ENCODE results near the gene CFDP1. TPM values are rescaled to one million over a fixed set of nuclear protein-coding genes. Genes with fewer than 3 reads are reported as not detected.

Gene CFDP1
- total and polyA plus RNA-seq, 2 donors (not counting 1 experiment from before 2014, with no cell fraction given), result 6.3 to 42.8 TPM

DNA sequence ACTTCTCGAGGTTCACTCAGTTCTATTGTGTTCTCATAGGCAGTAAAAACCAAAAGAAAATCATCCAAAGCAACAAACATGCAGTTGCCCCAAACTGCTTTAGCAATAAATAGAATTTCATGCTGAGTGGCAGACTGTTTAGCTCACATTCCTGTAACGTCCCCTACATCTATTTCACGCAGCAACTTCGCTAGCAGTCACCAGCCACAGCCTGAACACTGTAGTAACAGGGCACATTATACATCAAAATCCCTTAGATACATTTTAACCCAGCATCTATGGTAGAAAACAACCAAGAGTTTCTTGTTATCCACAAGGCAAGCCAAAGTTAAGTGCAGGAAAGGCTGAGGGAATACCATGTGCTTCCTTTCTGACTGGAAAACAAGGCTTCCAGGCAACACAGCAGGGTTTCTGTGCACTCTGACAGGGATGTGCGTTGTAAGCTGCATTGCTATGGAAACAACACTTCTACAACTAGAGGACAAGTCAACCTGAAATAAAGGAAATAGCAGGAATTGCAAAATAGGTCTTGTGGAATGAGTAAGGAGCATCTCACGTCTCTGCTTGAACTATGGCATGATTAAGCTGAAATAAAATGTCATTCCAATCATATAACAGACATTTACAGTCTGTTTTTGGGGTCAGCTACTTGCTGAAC lies 55.4 kb downstream of the CFDP1 start:
- ATAC-seq (ENCODE audit: low read depth), result no peak
- intact Hi-C loops (cut with micrococcal nuclease), result no loop called here
- CTCF ChIA-PET, result interaction anchor here (1.2 to 2.0 kb wide), 2 partner anchors 8 to 178 kb away, joined by 4 to 5 read pairs; no protein-coding TSS in a partner anchor
- Mint-ChIP-seq H3K27ac (no peak overlapping the region), H3K27me3 (peaks cover 79% of the 10 kb centered on the region), H3K9me3 (ENCODE audit: insufficient read depth) (no peaks in the 10 kb centered on the region), H3K4me3 (no peak overlapping the region), H3K4me1 (peaks cover 27% of the 10 kb centered on the region)
- no peaks in the 10 kb centered on the region for H3K9me3 ChIP-seq (ENCODE audit: control extremely low read depth in 1 of 3, control insufficient read depth in 2 of 3, insufficient read depth in 1 of 3, low read length in 2 of 3)
- H3K4me3 ChIP-seq (ENCODE audit: control extremely low read depth in 1 of 5, extremely low read depth in 1 of 5, insufficient read depth in 1 of 5, low read depth in 2 of 5, low read length in 4 of 5), result no peak overlapping the region
- peaks cover 23 to 39% of the 10 kb centered on the region in 2 donors for H3K4me1 ChIP-seq (ENCODE audit: control insufficient read depth in 2 of 2, insufficient read depth in 2 of 2, low read length in 2 of 2)
- H3K79me2 ChIP-seq (ENCODE audit: control insufficient read depth, insufficient read depth, low read length), result peaks cover 11% of the 10 kb centered on the region
- H3K4me2 ChIP-seq (replicated peaks; ENCODE audit: low read depth, low read length, poor library complexity, severe bottlenecking), result no peak overlapping the region
- H3K27me3 ChIP-seq (replicated peaks in 1 of 4; ENCODE audit: control extremely low read depth in 1 of 4, control insufficient read depth in 3 of 4, insufficient read depth in 4 of 4, low read length in 3 of 4), result peaks cover 10 to 84% (median 72%) of the 10 kb centered on the region in 4 experiments
- H3K27ac ChIP-seq (ENCODE audit: low read length in 2 of 2), result no peak overlapping the region
- no peak overlapping the region for H2AFZ ChIP-seq (ENCODE audit: insufficient read depth, low read depth, low read length, poor library complexity, severe bottlenecking)
- WGBS (ENCODE audit: insufficient coverage), result 96% methylated on average over 3 of the region's 6 CpGs
- DNase-seq, result no peak
- peaks cover 91% of the 10 kb centered on the region for H4K20me1 ChIP-seq (ENCODE audit: control insufficient read depth, insufficient read depth, low read length, poor library complexity, severe bottlenecking)
- POLR2A ChIA-PET, result no interaction called here
- peaks cover 6 to 12% of the 10 kb centered on the region in 2 experiments for H3K36me3 ChIP-seq (replicated peaks in 1 of 2; ENCODE audit: control extremely low read depth in 1 of 2, control insufficient read depth in 1 of 2, extremely low read depth in 1 of 2, insufficient read depth in 2 of 2, low read length in 1 of 2)
- no peak overlapping the region for H3K9ac ChIP-seq (ENCODE audit: low read length)
- TF ChIP-seq, protein P1, sequence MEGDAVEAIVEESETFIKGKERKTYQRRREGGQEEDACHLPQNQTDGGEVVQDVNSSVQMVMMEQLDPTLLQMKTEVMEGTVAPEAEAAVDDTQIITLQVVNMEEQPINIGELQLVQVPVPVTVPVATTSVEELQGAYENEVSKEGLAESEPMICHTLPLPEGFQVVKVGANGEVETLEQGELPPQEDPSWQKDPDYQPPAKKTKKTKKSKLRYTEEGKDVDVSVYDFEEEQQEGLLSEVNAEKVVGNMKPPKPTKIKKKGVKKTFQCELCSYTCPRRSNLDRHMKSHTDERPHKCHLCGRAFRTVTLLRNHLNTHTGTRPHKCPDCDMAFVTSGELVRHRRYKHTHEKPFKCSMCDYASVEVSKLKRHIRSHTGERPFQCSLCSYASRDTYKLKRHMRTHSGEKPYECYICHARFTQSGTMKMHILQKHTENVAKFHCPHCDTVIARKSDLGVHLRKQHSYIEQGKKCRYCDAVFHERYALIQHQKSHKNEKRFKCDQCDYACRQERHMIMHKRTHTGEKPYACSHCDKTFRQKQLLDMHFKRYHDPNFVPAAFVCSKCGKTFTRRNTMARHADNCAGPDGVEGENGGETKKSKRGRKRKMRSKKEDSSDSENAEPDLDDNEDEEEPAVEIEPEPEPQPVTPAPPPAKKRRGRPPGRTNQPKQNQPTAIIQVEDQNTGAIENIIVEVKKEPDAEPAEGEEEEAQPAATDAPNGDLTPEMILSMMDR (IDR thresholded peaks at IDR 0.05), result no peak
- TF ChIP-seq EZH2 (IDR thresholded peaks at IDR 0.05; ENCODE audit: borderline replicate concordance, insufficient read depth, low read depth, low read length, poor library complexity, severe bottlenecking), result no peak

GRCh38 chr16:75376475-75377161 lies 56.7 kb downstream of the CFDP1 start:
- no peak overlapping the region for H2AFZ ChIP-seq (ENCODE audit: insufficient read depth, low read depth, low read length, poor library complexity, severe bottlenecking)
- no peak overlapping the region for H3K9ac ChIP-seq (ENCODE audit: low read length)
- peaks cover 11% of the 10 kb centered on the region for H3K79me2 ChIP-seq (ENCODE audit: control insufficient read depth, insufficient read depth, low read length)
- no peak overlapping the region for H3K4me3 Mint-ChIP-seq
- no peaks in the 10 kb centered on the region for H3K9me3 ChIP-seq (ENCODE audit: control extremely low read depth in 1 of 3, control insufficient read depth in 2 of 3, insufficient read depth in 1 of 3, low read length in 2 of 3)
- peaks cover 83% of the 10 kb centered on the region for H3K27me3 Mint-ChIP-seq
- peaks cover 26% of the 10 kb centered on the region for H3K4me1 Mint-ChIP-seq
- H3K4me3 ChIP-seq (ENCODE audit: control extremely low read depth in 1 of 5, extremely low read depth in 1 of 5, insufficient read depth in 1 of 5, low read depth in 2 of 5, low read length in 4 of 5), result no peak overlapping the region
- DNase-seq (no peak), ATAC-seq (ENCODE audit: low read depth) (no peak)
- H3K4me2 ChIP-seq (replicated peaks; ENCODE audit: low read depth, low read length, poor library complexity, severe bottlenecking), result no peak overlapping the region
- no peak overlapping the region for H3K27ac ChIP-seq (ENCODE audit: low read length in 2 of 2)
- WGBS (ENCODE audit: insufficient coverage), result 100% methylated on average over 1 of the region's 7 CpGs
- ChIA-PET POLR2A (no interaction called here), CTCF (interaction anchor here (2.0 kb wide), 2 partner anchors 9 to 177 kb away, joined by 5 read pairs; no protein-coding TSS in a partner anchor)
- peaks cover 91% of the 10 kb centered on the region for H4K20me1 ChIP-seq (ENCODE audit: control insufficient read depth, insufficient read depth, low read length, poor library complexity, severe bottlenecking)
- peaks cover 23 to 32% of the 10 kb centered on the region in 2 donors for H3K4me1 ChIP-seq (ENCODE audit: control insufficient read depth in 2 of 2, insufficient read depth in 2 of 2, low read length in 2 of 2)
- H3K27me3 ChIP-seq (replicated peaks in 1 of 4; ENCODE audit: control extremely low read depth in 1 of 4, control insufficient read depth in 3 of 4, insufficient read depth in 4 of 4, low read length in 3 of 4), result peaks cover 7 to 84% (median 65%) of the 10 kb centered on the region in 4 experiments
- no peak for TF ChIP-seq EZH2 (IDR thresholded peaks at IDR 0.05; ENCODE audit: borderline replicate concordance, insufficient read depth, low read depth, low read length, poor library complexity, severe bottlenecking)
- TF ChIP-seq, protein P1 (IDR thresholded peaks at IDR 0.05), result no peak
- no peak overlapping the region for H3K27ac Mint-ChIP-seq
- peaks cover 6 to 12% of the 10 kb centered on the region in 2 experiments for H3K36me3 ChIP-seq (replicated peaks in 1 of 2; ENCODE audit: control extremely low read depth in 1 of 2, control insufficient read depth in 1 of 2, extremely low read depth in 1 of 2, insufficient read depth in 2 of 2, low read length in 1 of 2)
- intact Hi-C loops (cut with micrococcal nuclease), result no loop called here
- no peaks in the 10 kb centered on the region for H3K9me3 Mint-ChIP-seq (ENCODE audit: insufficient read depth)

Measured in B cell (primary cell).